ENCODE measurements around the gene TSPAN9.

DNA sequence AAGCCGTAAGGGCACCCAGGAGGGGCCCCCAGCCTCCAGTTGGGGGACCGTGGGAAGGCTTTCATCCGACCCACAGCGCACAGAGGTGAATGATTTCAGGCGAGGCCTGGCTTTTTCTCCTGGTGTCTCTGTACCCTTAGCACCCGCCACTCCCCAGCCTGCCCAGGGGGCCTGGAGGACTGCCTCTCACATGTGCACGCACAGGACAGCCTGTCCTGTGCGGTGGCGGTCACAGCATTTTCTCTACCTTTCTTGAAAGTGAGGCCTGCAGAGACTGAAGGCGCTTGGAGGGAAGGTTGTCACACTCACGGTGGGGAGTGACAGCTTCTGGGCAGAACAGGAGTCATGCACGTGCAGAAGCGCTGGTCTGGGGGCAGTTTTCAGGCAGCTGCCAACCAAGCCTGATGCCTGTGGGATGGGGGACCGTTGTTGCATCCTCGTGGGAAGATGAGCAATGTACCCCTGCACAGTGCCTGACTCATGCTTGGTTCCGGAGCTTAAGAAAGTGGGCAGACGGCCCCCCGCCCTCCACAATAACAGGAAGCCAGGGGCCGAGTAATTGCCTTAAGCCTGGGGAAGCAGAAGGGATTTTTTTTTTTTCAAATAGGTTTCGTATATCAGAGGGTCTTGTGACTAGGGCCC is 148.1 kb downstream of the TSPAN9 start:
- TF ChIP-seq, protein P1, sequence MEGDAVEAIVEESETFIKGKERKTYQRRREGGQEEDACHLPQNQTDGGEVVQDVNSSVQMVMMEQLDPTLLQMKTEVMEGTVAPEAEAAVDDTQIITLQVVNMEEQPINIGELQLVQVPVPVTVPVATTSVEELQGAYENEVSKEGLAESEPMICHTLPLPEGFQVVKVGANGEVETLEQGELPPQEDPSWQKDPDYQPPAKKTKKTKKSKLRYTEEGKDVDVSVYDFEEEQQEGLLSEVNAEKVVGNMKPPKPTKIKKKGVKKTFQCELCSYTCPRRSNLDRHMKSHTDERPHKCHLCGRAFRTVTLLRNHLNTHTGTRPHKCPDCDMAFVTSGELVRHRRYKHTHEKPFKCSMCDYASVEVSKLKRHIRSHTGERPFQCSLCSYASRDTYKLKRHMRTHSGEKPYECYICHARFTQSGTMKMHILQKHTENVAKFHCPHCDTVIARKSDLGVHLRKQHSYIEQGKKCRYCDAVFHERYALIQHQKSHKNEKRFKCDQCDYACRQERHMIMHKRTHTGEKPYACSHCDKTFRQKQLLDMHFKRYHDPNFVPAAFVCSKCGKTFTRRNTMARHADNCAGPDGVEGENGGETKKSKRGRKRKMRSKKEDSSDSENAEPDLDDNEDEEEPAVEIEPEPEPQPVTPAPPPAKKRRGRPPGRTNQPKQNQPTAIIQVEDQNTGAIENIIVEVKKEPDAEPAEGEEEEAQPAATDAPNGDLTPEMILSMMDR (IDR thresholded peaks at IDR 0.05) = no peak
- TF ChIP-seq POLR2A (IDR thresholded peaks at IDR 0.05) (no peak), POLR2AphosphoS5 (IDR thresholded peaks at IDR 0.05) (no peak)
